ENCODE measurements around the gene ATXN2.

- TF ChIP-seq, protein P1, sequence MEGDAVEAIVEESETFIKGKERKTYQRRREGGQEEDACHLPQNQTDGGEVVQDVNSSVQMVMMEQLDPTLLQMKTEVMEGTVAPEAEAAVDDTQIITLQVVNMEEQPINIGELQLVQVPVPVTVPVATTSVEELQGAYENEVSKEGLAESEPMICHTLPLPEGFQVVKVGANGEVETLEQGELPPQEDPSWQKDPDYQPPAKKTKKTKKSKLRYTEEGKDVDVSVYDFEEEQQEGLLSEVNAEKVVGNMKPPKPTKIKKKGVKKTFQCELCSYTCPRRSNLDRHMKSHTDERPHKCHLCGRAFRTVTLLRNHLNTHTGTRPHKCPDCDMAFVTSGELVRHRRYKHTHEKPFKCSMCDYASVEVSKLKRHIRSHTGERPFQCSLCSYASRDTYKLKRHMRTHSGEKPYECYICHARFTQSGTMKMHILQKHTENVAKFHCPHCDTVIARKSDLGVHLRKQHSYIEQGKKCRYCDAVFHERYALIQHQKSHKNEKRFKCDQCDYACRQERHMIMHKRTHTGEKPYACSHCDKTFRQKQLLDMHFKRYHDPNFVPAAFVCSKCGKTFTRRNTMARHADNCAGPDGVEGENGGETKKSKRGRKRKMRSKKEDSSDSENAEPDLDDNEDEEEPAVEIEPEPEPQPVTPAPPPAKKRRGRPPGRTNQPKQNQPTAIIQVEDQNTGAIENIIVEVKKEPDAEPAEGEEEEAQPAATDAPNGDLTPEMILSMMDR (conservative IDR thresholded peaks at IDR 0.05; ENCODE audit: low read length) = no peak
- no peak for TF ChIP-seq EZH2phosphoT487 (IDR thresholded peaks at IDR 0.05; ENCODE audit: borderline replicate concordance, low read depth, low read length)
Measured at GRCh38 chr12:111580737-111581136, 18.4 kb downstream of the ATXN2 start.
